GM23338 (cell line): ENCODE measurements around the gene VAV3. TPM values are rescaled to one million over a fixed set of nuclear protein-coding genes. Genes with fewer than 3 reads are reported as not detected.

Source experiments
- ATAC-seq: fragments of 200-7000 bp; cut with Tn5 transposase; 3 replicates; pipeline ENCODE4 v1.9.1; 2020
- DNase-seq: peaks from one replicate; pipeline ENCODE4 v3.0.0-alpha.2; 2015; ENCODE audit warnings: low spot score
- H2AFZ ChIP-seq: fragments of 200-600 bp; sonication (generic); 2 replicates; pipeline ENCODE4 v1.8.0; 2016; ENCODE audit warnings: antibody characterized with exemption, mild to moderate bottlenecking, moderate library complexity
- H3F3A ChIP-seq: fragments of 200-600 bp; sonication (generic); replicated peaks from 2 replicates; pipeline ENCODE4 v1.8.0; 2017; ENCODE audit warnings: antibody characterized with exemption, mixed run types, low read depth
- H3K27ac ChIP-seq: fragments of 200-600 bp; sonication (generic); 2 replicates; pipeline ENCODE4 v1.6.1; 2016; ENCODE audit warnings: low read depth
- H3K27me3 ChIP-seq: fragments of 200-600 bp; sonication (generic); 2 replicates; pipeline ENCODE4 v1.8.0; 2016; ENCODE audit warnings: mild to moderate bottlenecking, mixed run types, moderate library complexity; ENCODE audit not compliant: insufficient read depth
- H3K36me3 ChIP-seq: fragments of 200-600 bp; sonication (generic); 2 replicates; pipeline ENCODE4 v1.8.0; 2016; ENCODE audit warnings: mild to moderate bottlenecking; ENCODE audit not compliant: insufficient read depth
- H3K4me1 ChIP-seq: fragments of 200-600 bp; sonication (generic); 2 replicates; pipeline ENCODE4 v1.8.0; 2016; ENCODE audit warnings: mild to moderate bottlenecking, moderate library complexity; ENCODE audit not compliant: insufficient read depth
- H3K4me2 ChIP-seq: fragments of 200-600 bp; sonication (generic); 2 replicates; pipeline ENCODE4 v1.7.1; 2017; ENCODE audit warnings: mixed run types
- H3K4me3 ChIP-seq: fragments of 200-600 bp; sonication (generic); 2 replicates; pipeline ENCODE4 v1.6.1; 2016; ENCODE audit warnings: mixed run types
- H3K79me2 ChIP-seq: fragments of 200-600 bp; sonication (generic); replicated peaks from 2 replicates; pipeline ENCODE4 v1.8.0; 2017; ENCODE audit warnings: mild to moderate bottlenecking; ENCODE audit not compliant: insufficient read depth
- H3K9me2 ChIP-seq: fragments of 200-600 bp; sonication (generic); 2 replicates; pipeline ENCODE4 v1.8.0; 2017; ENCODE audit not compliant: insufficient read depth
- H4K20me1 ChIP-seq: fragments of 200-600 bp; sonication (generic); replicated peaks from 2 replicates; pipeline ENCODE4 v1.8.0; 2017; ENCODE audit warnings: mild to moderate bottlenecking; ENCODE audit not compliant: insufficient read depth
- H3K27ac Mint-ChIP-seq: 2 replicates; pipeline ENCODE4 v1.8.0; 2020; ENCODE audit warnings: inconsistent platforms, mild to moderate bottlenecking, moderate library complexity, mixed read lengths
- H3K27me3 Mint-ChIP-seq: 3 replicates; pipeline ENCODE4 v1.8.0; 2022; ENCODE audit warnings: low read depth, mild to moderate bottlenecking, moderate library complexity, mixed read lengths, inconsistent platforms; ENCODE audit not compliant: insufficient read depth, poor library complexity
- H3K36me3 Mint-ChIP-seq: 3 replicates; pipeline ENCODE4 v1.8.0; 2021; ENCODE audit warnings: low read depth, mild to moderate bottlenecking, inconsistent platforms, moderate library complexity, mixed read lengths
- H3K4me1 Mint-ChIP-seq: 3 replicates; pipeline ENCODE4 v1.8.0; 2020; ENCODE audit warnings: mild to moderate bottlenecking, inconsistent platforms, mixed read lengths
- H3K4me3 Mint-ChIP-seq: 3 replicates; pipeline ENCODE4 v1.8.0; 2021; ENCODE audit warnings: moderate library complexity, mild to moderate bottlenecking, inconsistent platforms, mixed read lengths
- H3K9me3 Mint-ChIP-seq: 3 replicates; pipeline ENCODE4 v1.8.0; 2020; ENCODE audit warnings: moderate library complexity, mild to moderate bottlenecking, inconsistent platforms, mixed read lengths
- CREB1 ChIP-seq: fragments of 250-450 bp; sonication (Bioruptor Pico); IDR thresholded peaks from 2 replicates; pipeline ENCODE4 v1.5.0; 2020; ENCODE audit warnings: low read depth, mild to moderate bottlenecking, moderate library complexity
- ETS1 ChIP-seq: IDR thresholded peaks from 2 replicates; pipeline ENCODE4 v1.6.1; 2016; ENCODE audit warnings: antibody characterized with exemption
- EZH2phosphoT487 ChIP-seq: fragments of 200-600 bp; sonication (generic); IDR thresholded peaks from one replicate; pipeline ENCODE4 v1.8.1; 2018; ENCODE audit warnings: antibody characterized with exemption; ENCODE audit not compliant: unreplicated experiment
- JUNB ChIP-seq: IDR thresholded peaks from one replicate; pipeline ENCODE4 v1.6.1; 2016; ENCODE audit warnings: antibody characterized with exemption; ENCODE audit not compliant: unreplicated experiment
- POLR2AphosphoS5 ChIP-seq: IDR thresholded peaks from 2 replicates; pipeline ENCODE4 v1.6.1; 2016; ENCODE audit warnings: antibody characterized with exemption, low read depth
- ZNF331 ChIP-seq: fragments of 250-450 bp; sonication (Bioruptor Pico); IDR thresholded peaks from 2 replicates; pipeline ENCODE4 v1.5.0; 2020; ENCODE audit warnings: low read depth, mild to moderate bottlenecking, moderate library complexity
- ZNF462 ChIP-seq: fragments of 250-450 bp; sonication (Bioruptor Pico); IDR thresholded peaks from 2 replicates; pipeline ENCODE4 v1.5.0; 2020; ENCODE audit warnings: mild to moderate bottlenecking, moderate library complexity
- polyA plus RNA-seq: library from polyadenylated mRNA; unstranded; fragments of >200 nt; fragmentation: Nextera tagmentation; extraction: Ambion mirVana; gene quantifications from 2 replicates; pipeline ENCODE4 v1.2.1, GENCODE V29; 2016
- total RNA-seq: library from RNA; depleted of rRNA; stranded (reverse); fragments of >200 nt; shearing (Covaris generic); gene quantifications from 2 replicates; pipeline ENCODE4 v1.2.3, GENCODE V29; 2014

Gene VAV3
- total and polyA plus RNA-seq, 2 experiments from 2014 or later: 3.0 to 11.3 TPM

GRCh38 chr1:107695341-107695740, 269.6 kb downstream of the VAV3 start:
- H3K4me1 Mint-ChIP-seq: peaks cover 2% of the 10 kb centered on the region; the same call in 1 of the 3 replicates
- Histone ChIP-seq H3K9me2 (0 out of 2 replicates have a peak, but pooled peaks cover 3% of the 10 kb centered on the region), H2AFZ (no peak overlapping the region), H3K27me3 (no peaks in the 10 kb centered on the region), H3K4me3 (no peak overlapping the region), H3F3A (no peaks in the 10 kb centered on the region), H3K4me1 (no peaks in the 10 kb centered on the region), H3K4me2 (no peak overlapping the region), H4K20me1 (no peaks in the 10 kb centered on the region), H3K27ac (no peak overlapping the region), H3K79me2 (no peaks in the 10 kb centered on the region), H3K36me3 (no peaks in the 10 kb centered on the region)
- H3K27ac Mint-ChIP-seq: no peak overlapping the region
- no peaks in the 10 kb centered on the region; the same call in 2 of the 3 replicates for H3K36me3 Mint-ChIP-seq
- no peaks in the 10 kb centered on the region; the same call in 2 of the 3 replicates for H3K9me3 Mint-ChIP-seq
- no peak for TF ChIP-seq EZH2phosphoT487
- no peak for TF ChIP-seq JUNB
- TF ChIP-seq CREB1 (CRISPR knock-in tag): no peak
- H3K27me3 Mint-ChIP-seq: no peaks in the 10 kb centered on the region
- H3K4me3 Mint-ChIP-seq: no peak overlapping the region
- ATAC-seq (no peak), DNase-seq (no peak)

GRCh38 chr1:107692580-107693345, 272.2 kb downstream of the VAV3 start:
- no peaks in the 10 kb centered on the region for H3K27me3 Mint-ChIP-seq
- DNase-seq (no peak), ATAC-seq (no peak)
- Histone ChIP-seq H3K4me2 (no peak overlapping the region), H3K4me3 (no peak overlapping the region), H3K79me2 (no peaks in the 10 kb centered on the region), H3K36me3 (no peaks in the 10 kb centered on the region), H3K9me2 (0 out of 2 replicates have a peak, but pooled peaks cover 3% of the 10 kb centered on the region), H3K27ac (no peak overlapping the region), H3F3A (no peaks in the 10 kb centered on the region), H3K4me1 (peaks cover 18% of the 10 kb centered on the region; the same call in 1 of the 2 replicates), H3K27me3 (no peaks in the 10 kb centered on the region), H4K20me1 (no peaks in the 10 kb centered on the region), H2AFZ (no peak overlapping the region)
- H3K27ac Mint-ChIP-seq: no peak overlapping the region
- peaks cover 19% of the 10 kb centered on the region for H3K4me1 Mint-ChIP-seq
- H3K9me3 Mint-ChIP-seq: no peaks in the 10 kb centered on the region
- H3K36me3 Mint-ChIP-seq: no peaks in the 10 kb centered on the region
- no peak overlapping the region for H3K4me3 Mint-ChIP-seq
- TF ChIP-seq ZNF331 (no peak), ZNF462 (no peak), ETS1 (no peak), CREB1 (CRISPR knock-in tag) (no peak), JUNB (no peak), POLR2AphosphoS5 (no peak)
